HG02852 (cell line): ENCODE measurements around the gene UMPS.
"Not testable (repeated sequence)": the region's sequence is repeated elsewhere in the genome, so short reads cannot be mapped to it uniquely, and the experiment has no call there.

Source experiments
- ATAC-seq: cut with Tn5 transposase; IDR thresholded peaks from one replicate; pipeline ENCODE4 v1.9.1; 2021; ENCODE audit warnings: mild to moderate bottlenecking, moderate library complexity; ENCODE audit not compliant: unreplicated experiment

UMPS gene

DNA sequence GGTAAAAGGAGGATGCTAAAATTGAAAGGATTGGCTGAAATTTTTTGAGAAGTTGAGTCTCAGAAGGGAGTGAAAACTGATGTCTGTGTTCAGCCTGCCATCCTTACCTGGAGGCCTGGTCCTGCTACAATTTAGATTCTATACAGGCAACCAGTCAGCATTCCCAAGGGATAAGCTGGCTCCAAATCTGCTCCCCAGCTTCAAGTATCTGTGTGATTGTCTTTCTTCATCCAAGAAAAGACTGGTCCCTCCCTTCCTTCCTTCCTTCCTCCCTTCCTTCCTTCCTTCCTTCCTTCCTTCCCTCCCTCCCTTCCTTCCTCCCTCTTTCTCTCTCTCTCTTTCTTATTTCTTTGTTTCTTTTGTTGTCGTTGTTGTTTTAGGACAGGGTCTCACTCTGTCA is 24.7 kb upstream of the UMPS start:
- ATAC-seq: no peak

DNA sequence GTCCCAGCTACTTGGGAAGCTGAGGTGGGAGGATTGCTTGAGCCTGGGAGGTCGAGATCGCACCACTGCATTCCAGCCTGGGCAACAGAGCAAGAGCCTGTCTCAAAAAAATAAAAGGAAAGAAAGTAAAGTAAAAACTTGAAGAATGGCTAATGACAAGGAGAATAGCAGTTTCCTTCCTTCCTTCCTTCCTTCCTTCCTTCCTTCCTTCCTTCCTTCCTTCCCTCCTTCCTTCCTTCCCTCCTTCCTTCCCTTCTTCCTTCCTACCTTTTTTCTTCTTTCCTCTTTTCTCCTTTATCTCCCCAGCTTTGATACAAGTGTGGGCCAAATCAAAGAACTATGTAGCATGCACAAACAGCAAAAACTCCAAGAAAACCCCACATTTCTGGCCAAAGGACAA is 23.0 kb upstream of the UMPS start:
- ATAC-seq: not testable (repeated sequence)

DNA sequence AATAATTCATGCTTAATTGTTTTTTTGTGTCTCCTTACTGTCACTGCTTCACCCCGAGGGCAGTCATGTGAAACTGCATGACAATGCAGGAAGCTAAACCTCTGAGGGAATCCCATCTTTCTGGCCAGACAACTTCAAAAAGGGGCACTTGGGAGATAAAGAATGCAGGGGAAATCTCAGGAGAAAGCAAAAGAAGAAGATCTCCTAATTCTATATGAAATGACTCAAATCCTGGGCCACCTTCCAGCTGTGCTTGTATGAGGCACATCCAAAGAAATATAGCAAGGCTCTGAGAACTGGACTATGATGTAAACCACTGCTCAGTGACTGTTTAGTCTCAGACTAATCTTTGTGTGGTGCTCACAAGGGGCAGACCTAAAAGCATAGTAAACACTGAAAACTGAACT is 22.6 kb upstream of the UMPS start:
- no peak for ATAC-seq

DNA sequence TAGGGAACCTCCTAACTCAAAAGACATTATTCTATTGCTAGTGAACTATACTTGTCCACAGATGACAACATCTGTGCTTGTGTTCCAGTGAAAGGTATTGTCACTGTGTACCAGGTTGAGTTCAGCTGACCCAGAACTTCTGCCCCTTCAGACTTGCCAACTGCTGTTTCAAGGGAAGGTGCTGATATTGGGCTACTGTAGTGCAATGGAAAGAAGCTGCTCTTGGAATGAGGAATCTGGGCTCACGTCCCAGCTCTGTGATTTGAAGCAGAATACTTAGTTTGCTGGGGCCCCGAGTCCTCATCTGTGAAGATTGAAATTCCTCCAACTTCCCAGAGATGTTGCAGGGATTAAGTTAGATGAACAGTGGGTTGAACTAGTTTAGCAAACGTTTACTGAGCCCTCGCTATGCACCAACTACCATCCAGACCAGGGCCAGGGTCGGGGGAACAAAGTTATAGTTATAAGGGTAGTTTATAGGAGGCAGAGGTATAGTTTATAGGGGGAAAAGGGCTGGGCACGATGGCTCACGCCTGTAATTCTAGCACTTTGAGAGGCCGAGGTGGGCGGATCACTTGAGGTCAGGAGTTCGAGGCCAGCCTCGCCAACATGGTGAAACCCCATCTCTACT is 15.9 kb upstream of the UMPS start:
- ATAC-seq: no peak

DNA sequence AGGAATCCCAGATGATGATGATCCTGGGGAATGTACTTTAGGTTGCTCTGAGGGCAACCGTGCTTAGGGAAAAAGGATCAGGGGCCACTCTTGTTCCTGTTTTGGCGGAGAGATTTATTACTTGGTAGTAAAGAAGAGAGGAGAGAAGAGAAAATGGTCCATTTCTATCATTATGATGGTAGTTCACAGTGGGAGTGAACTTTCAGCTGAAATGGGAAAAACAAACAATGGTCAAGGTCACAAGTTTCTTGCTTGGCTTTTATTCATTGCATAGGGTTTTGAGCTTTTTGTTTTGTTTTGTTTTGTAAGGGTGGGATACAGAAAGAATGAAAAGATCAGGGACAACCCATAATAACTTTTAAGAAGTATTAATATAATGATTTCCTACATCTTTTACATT is 7.7 kb upstream of the UMPS start:
- no peak for ATAC-seq

DNA sequence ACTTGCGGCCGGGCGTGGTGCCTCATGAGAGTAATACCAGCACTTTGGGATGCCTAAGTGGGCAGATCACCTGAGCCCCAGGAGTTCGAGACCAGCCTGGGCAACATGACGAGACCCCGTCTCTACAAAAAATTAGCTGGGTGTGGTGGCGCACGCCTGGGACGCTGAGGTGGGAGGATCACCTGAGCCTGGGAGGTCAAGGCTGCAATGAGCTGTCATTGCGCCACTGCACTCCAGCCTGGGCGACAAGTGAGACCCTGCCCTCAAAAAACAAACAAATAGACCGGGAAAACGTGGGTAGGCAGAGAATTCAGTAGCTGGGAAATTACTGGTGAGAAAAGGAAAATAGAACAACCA is 667 bp downstream of the UMPS start:
- ATAC-seq: no peak

DNA sequence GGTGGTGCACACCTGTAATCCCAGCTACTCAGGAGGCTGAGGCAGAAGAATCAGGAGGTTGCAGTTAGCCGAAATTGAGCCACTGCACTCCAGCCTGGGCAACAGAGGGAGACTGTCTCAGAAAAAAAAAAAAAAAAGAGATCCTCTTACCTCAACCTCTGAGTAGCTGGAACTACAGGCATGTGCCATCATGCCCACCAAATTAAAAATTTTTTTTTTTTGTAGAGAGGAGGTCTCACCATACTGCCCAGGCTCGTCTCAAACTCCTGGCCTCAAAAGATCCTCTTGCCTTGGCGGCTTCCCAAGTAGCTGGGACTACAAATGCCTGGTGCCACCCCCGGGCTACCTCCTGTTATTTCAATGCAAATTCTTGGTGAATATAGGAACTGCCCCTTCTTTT is 1.5 kb downstream of the UMPS start:
- ATAC-seq: no peak

DNA sequence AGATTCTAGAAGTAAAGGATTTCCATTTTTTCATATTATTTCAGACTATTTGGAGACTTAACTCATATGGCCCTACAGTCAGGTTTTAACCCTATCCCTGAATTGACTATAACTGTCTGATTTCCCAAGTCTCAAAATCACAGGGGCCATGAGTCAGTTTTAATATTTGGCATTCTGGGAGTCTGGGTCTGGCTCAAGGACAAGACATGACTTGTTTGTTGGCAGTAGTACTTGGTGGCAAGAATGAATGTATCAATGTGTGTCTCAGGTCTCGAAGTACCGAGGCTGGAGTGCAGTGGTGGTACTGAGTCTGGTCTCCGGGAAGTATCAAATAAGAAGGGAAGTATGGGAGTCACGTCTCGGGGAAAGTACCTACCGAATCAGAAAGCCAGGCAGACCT is 10.8 kb downstream of the UMPS start:
- ATAC-seq: no peak

DNA sequence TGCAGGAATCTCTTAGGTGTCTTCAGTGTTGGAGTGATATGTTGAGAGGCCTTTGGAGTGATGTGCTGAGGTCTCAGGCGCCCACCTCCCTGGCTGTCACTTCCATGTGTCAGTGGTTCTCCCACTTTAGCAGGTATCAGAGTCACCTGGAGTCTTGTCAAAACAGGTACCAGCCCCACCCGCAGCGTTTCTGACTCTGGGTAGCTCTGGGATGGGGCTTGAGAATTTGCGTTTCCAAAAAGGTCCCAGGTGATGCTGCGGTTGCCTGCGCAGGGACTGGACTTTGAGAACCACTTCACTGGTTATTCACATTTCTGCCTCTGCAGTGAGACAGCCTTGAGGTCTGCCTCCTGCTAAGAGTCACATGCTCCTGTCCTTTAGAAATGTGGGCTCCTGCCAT is 15.5 kb downstream of the UMPS start:
- no peak for ATAC-seq

DNA sequence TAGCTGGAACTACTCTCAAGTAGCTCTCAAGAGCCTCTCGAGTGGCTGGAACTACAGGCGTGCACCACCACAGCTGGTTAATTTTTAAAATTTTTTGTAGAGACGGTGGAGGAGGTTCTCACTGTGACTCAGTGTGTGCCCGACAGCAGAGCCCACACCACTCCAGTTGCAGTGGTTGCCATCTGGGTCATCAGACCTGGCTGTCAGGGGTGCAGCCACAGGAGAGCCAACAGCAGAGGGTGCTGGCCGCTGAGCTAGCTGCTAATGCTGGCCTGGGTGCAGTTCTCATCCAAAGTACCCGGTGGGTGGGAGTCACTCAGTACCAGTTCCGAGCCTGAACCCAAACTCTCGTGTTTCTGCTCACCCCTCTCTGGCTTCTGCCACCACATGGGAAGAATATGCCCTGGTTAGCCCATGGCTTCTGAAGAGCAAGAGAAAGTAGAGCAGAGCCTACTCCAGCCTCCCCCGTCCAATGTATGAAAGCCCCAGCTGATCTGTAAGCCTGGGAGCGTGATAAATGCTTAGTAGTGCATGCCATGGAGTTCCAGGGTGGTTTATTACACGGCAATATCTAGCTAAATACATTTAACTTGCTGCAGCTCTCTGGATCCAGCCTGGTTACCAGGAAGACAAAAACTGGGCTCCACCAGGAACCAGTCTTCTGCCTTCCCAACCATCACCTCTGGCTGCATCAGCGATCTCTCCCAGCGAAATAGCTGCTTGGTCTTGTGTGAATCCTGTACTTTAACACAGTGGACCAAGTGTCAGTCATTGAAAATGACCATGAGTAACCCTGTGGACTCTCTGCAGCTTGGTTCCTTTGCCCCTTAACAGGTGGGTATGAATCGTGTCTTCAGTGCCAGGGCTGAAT is 17.1 kb downstream of the UMPS start:
- ATAC-seq: no peak

DNA sequence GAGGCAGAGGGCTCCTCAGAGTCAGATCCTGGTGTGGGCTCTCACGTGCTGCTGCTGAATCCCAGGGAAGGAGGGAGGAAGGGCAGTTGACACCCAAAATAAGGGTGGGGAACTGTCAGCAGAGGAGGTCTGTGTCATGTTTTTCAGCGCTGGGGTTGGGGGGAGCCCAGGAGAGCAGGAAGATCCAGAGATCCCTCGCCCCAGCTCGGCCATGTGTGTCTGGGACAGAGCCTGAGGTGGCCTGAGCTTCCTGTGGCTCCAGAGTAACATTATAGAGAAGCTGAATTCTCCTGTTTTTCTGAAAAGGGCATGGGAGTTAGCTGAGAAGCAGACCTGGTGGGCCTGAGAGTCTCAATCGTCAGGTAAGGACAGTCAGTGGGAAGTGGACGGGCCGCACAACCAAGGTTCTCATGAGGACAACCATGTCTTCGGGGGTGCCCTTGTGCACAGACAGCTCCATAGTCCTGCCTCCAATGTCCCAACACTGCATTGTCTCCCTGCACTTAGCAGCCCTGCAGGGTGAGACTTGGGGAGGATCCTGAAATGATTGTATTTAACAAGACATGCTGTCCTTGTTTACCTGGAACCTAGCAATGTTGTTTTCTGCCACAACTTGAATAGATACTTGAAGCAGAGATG is 18.4 kb downstream of the UMPS start:
- no peak for ATAC-seq

DNA sequence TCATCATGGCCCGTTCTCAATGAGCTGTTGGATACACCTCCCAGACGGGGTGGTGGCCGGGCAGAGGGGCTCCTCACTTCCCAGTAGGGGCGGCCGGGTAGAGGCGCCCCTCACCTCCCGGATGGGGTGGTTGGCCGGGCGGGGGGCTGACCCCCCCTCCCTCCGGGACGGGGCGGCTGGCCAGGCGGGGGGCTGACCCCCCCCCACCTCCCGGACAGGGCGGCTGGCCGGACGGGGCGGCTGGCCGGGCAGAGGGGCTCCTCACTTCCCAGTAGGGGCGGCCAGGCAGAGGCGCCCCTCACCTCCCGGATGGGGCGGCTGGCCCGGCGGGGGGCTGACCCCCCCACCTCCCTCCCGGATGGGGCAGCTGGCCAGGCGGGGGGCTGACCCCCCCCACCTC is 19.6 kb downstream of the UMPS start:
- ATAC-seq: not testable (repeated sequence)

DNA sequence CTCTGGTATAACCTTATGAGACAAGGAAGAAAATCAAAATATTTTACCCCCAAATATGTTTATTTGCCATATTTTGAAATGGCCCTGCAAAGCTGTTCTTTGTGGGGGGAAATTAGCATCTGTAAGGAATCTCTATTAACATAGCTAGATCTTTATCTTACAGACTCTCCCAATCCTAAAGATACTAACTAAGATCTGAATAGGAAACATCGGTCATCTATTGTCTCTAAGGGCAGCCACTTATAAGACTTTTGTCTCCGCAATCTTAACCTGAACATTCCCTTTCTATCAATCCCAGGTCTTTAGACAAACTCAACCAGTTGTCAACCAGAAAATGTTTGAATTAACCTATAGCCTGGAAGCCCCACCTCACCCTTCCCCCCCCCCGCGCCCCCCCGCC is 21.2 kb downstream of the UMPS start:
- ATAC-seq: no peak

DNA sequence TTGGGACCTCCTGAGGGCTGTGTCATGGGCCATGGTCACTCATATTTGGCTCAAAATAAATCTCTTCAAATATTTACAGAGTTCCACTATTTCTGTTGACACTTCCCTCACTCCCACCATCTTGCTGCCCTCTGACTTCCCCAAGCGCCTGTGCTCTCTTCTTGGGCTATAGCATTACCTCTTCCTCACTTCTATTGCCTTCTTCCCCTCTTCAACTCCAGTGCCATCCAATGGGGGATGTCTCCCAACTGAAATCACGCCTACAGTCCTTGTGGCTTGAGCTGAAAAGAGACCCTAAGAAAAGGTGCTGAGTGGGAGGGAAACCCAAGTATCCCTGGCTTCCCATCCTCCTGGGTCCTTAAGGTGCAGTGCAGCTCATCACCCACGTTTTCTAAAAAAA is 21.8 kb downstream of the UMPS start:
- no peak for ATAC-seq

DNA sequence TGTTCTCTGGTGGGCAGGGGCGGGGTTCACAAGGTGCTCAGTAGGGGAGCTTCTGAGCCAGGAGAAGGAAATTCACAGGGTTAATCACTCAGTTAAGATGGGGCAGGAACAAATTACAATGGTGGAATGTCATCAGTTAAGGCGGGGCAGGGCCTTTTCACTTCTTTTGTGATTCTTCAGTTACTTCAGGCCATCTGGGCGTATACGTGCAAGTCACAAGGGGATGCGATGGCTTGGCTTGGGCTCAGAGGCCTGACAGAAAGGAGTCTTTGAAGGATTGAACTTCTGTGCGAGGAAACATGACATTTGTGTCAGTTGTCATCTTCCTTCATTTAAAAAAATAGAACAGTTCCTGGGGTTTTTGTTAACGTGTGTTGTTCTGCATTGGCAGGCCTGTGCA is 27.7 kb downstream of the UMPS start:
- ATAC-seq: not testable (repeated sequence)

DNA sequence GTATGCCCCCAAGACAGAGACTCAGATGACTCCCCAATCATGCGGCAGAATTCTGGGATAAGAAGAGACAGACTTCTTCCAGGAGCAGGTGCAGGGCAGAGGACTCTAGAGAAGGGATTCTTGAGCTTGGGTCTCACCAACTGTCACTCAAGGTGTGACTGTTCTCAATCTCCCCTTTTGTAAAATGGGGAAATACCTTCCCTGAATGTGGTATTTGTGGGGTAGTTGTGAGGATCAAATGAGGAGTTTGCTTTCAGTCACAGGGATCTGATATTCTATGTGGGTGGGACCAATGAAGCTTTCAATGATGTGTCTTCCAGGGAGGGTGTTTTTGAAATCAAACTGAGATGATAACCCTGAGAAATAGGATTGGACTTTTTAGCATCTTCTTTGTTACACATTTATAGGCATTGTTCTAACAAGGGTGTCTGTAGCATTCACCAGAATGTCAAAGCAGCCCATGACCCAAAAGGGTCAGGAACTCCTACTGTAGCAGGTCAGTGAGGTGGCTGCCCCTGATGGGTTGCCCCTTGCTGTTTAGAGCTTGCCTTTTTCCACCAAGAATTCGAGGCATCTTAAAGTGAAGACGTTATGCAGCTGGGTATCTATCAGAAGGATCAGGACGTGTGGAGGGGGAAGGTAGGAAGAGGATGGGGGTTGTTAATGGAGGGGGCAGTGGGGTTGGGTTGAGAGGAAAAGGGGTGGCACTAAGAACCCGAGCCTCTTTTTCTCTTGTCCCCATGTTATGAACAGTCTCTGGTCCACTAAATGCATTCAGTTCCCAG is 28.8 kb downstream of the UMPS start:
- no peak for ATAC-seq

DNA sequence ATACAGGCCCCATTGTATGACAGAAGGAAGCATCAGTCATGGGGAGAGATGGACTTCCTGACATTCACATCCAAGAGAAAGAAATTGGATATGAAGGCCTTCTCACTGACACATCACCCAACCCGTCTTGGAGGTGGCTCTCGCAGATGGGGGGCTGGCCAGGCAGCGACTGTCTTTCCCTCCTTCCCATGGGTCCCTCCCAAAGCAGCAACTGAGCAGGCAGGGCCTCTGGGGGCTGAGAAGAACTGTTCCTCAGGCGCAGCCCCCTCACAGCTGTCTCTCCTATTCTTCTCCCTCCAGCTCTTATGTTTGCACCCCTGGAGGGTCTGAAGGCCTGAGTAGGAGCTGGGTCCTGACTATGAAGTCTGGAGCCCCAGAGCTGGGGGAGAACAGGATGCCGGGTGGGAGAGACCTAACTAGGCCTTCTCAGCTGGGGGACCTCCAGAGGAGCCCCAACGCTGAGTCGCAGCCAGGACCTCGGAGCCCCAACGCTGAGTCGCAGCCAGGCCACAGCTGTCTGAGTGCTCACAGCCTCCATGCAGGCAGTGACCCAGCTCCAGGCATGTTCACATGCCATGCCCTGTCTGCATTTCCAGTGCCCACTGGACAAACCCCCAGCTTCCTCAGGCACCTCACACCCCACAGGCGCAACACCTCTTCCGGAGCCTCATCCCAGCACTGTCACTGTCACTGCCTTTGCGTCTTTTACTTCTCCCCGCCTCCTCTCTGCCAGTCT is 29.6 kb downstream of the UMPS start:
- no peak for ATAC-seq

DNA sequence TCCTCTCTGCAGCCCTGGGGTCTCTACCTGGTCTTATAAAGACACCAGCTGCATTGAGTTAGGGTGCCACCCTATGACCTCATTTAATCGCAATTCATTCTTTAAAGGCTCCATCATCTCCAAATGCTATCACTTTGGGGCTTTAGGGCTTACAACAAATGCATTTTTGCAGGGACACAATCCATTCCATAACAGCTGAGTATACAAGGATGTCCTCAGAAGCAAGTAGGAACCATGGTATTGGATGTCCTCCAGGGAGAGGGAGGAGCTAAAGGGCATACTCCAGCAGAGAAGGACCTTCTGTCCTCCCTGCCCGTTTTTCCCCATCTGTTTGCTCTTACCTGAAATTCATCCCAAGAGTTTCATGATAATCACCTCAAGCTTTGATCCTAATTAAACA is 30.3 kb downstream of the UMPS start:
- ATAC-seq: no peak

DNA sequence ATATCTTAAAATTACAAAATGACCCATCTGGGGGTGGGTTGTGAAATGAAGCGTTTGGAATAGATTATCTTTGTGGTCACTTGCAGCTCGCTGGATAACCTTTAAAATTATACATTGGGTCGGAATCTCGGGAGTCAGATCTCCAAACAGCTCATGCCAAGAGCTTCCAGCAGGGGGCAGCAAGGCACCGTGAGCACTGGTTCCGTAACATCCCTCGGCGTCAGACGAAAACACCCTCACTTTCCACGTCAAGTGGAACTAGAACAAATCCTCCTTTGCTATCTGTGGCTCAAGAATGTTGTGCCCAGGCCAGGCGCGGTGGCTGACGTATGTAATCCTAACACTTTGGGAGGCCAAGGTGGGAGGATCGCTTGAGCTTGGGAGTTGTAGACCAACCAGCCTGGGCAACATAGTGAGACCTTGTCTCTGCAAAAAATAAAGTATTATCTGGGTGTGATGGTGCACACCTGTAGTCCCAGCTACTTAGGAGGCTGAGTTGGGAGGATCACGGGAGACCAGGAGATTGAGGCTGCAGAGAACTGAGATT is 31.1 kb downstream of the UMPS start:
- no peak for ATAC-seq

DNA sequence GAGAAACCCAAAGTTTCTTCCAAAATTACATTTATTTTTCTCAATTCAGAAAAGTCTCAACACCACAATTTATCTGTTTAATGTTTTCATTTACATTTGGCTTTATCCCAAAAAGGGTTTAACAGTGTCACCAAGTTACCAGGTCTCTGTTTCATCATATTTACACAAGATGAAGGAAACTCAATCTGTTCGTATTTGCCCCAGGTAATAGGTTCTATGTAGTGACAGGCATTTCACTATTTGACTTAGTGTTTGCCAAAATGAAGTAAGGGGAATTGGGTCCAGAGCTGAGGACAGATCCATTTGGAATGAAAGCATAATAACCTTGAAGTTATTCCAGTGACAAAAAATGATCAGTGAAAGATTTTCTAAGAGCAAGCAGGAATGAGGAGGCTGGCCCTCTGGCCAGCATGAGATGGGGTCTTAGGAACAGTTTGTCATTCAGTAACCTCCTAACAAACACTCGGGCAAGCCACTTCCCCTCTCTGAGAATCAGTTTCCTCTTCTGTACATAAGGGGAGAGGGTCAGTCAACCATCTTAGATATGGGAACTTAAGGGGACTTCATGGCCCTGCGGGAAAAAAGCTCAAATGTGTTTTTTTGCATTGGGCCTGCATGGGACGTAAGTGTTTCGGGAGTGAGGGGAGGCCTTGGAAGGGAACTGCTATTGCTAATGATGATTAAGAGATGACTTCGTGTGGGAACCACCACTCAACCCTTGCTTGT is 31.8 kb downstream of the UMPS start:
- ATAC-seq: no peak
